SJCRH30 (cell line): ENCODE data around the gene ZNF235. TPM values are rescaled to one million over a fixed set of nuclear protein-coding genes. Genes with fewer than 3 reads are reported as not detected.
"Not testable (repeated sequence)": the region's sequence is repeated elsewhere in the genome, so short reads cannot be mapped to it uniquely, and the experiment has no call there.

Experiments used
- DNase-seq, 2 experiments: peaks; one replicate each; pipeline ENCODE4 v3.0.0-alpha.2; 2015 to 2020
- H3K27ac ChIP-seq: fragments of 250-450 bp; sonication (Bioruptor Pico); 2 replicates; pipeline ENCODE4 v1.5.1; 2020; ENCODE audit warnings: mild to moderate bottlenecking, moderate library complexity
- H3K27me3 ChIP-seq: fragments of 250-450 bp; sonication (Bioruptor Pico); 2 replicates; pipeline ENCODE4 v1.5.1; 2020; ENCODE audit warnings: mild to moderate bottlenecking, moderate library complexity
- H3K36me3 ChIP-seq: fragments of 250-450 bp; sonication (Bioruptor Pico); 2 replicates; pipeline ENCODE4 v1.5.1; 2020; ENCODE audit warnings: mild to moderate bottlenecking, moderate library complexity
- H3K4me1 ChIP-seq: fragments of 250-450 bp; sonication (Bioruptor Pico); 2 replicates; pipeline ENCODE4 v1.5.1; 2020; ENCODE audit warnings: mild to moderate bottlenecking, moderate library complexity
- H3K4me3 ChIP-seq: fragments of 250-450 bp; sonication (Bioruptor Pico); 2 replicates; pipeline ENCODE4 v1.5.1; 2020; ENCODE audit warnings: mild to moderate bottlenecking, moderate library complexity
- H3K9me3 ChIP-seq: fragments of 250-450 bp; sonication (Bioruptor Pico); replicated peaks from 2 replicates; pipeline ENCODE4 v1.5.1; 2020; ENCODE audit warnings: mild to moderate bottlenecking, moderate library complexity
- total RNA-seq: library from RNA; depleted of rRNA; stranded (reverse); fragments of >200 nt; shearing (Covaris generic); gene quantifications from 2 replicates; pipeline ENCODE4 v1.2.3, GENCODE V29; 2014

ZNF235 gene
- total RNA-seq, 1 experiment from 2014 or later: 8.2 TPM

DNA sequence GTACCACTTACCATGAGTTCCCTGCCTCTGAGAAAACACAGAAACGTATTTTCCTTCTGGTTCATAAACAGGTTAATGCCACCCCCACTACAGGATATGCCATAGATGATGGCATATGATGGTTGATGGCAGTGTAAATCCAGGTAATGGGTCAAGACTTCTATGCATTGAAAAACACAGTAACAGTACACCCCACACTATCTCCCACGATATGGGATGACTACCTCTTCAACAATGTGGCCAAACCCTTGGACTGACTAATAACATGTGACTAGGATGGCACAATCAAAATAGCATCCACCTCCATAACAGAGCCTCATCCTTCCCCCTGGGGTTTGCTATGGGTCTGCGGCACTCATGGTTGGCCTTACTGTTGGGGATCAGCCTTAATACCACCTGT, 22.0 kb downstream of the ZNF235 start:
- H3K4me3 ChIP-seq: no peak overlapping the region
- no peaks in the 10 kb centered on the region for H3K27me3 ChIP-seq
- H3K9me3 ChIP-seq: 0 out of 2 replicates have a peak, but pooled peaks cover 3% of the 10 kb centered on the region
- peaks cover 9% of the 10 kb centered on the region for H3K36me3 ChIP-seq
- no peak for DNase-seq
- H3K27ac ChIP-seq: no peak overlapping the region
- no peaks in the 10 kb centered on the region for H3K4me1 ChIP-seq

- 0 out of 2 replicates have a peak, but pooled peaks cover 3% of the 10 kb centered on the region for H3K9me3 ChIP-seq
- H3K4me1 ChIP-seq: no peaks in the 10 kb centered on the region
- H3K4me3 ChIP-seq: no peak overlapping the region
- H3K27ac ChIP-seq: no peak overlapping the region
- H3K36me3 ChIP-seq: no peaks in the 10 kb centered on the region; the same call in 1 of the 2 replicates
- DNase-seq: no peak
- H3K27me3 ChIP-seq: no peaks in the 10 kb centered on the region
Observed at GRCh38 chr19:44280916-44281315, 23.9 kb downstream of the ZNF235 start.

DNA sequence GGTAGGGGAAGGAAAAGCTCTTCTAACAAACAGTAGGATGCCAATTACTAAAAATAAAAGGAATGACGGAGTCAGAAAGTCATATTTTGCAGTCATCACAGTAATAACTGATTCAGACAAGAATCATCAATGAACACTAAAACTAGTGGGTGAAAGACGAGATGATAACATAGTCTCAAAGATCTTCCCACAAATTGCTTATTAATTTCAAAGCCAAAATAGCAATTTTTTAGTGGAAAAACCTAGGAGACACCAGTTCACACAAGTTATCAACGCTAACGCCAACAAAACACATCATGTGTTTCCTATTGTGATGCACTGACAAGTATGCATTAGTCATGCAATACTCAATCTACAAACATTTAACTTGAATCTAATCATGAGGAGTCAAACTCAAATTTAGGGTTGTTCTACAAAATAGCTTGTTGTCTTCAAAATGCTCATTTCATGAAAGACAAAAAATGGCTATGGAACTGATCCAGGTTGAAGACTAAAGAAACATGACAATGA, 26.6 kb downstream of the ZNF235 start:
- Histone ChIP-seq H3K27ac (no peak overlapping the region), H3K4me1 (no peaks in the 10 kb centered on the region), H3K36me3 (peaks cover 8% of the 10 kb centered on the region; the same call in 1 of the 2 replicates), H3K9me3 (0 out of 2 replicates have a peak, but pooled peaks cover 5% of the 10 kb centered on the region), H3K27me3 (no peaks in the 10 kb centered on the region), H3K4me3 (no peak overlapping the region)
- DNase-seq: no peak

DNA sequence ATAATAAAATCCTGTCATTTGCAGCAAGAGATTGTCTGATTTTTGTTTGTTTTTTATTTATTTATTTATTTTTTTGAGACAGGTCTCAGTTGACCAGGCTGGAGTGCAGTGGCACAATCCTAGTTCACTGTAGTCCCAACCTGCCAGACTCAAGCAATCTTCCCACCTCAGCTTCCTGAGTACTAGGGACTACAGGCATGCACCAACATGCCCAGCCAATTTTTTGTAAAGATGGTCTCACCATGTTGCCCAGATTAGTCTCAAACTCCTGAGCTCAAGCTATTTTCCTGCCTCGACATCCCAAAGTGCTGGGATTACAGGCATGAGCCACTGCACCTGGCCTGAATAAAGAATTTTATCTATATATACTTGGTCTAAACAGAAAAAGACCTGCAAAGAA, 27.5 kb downstream of the ZNF235 start:
- Histone ChIP-seq H3K4me3 (no peak overlapping the region), H3K27ac (no peak overlapping the region), H3K4me1 (no peaks in the 10 kb centered on the region), H3K9me3 (0 out of 2 replicates have a peak, but pooled peaks cover 5% of the 10 kb centered on the region), H3K27me3 (no peaks in the 10 kb centered on the region), H3K36me3 (peaks cover 8% of the 10 kb centered on the region; the same call in 1 of the 2 replicates)
- DNase-seq: no peak

- no peaks in the 10 kb centered on the region for H3K36me3 ChIP-seq
- no peak overlapping the region for H3K4me3 ChIP-seq
- 0 out of 2 replicates have a peak, but pooled peaks cover 3% of the 10 kb centered on the region for H3K9me3 ChIP-seq
- DNase-seq: no peak
- H3K27me3 ChIP-seq: no peaks in the 10 kb centered on the region
- H3K4me1 ChIP-seq: no peaks in the 10 kb centered on the region
- H3K27ac ChIP-seq: no peak overlapping the region
Observed at GRCh38 chr19:44260695-44261446, 44.0 kb downstream of the ZNF235 start.

- Histone ChIP-seq H3K4me1 (no peaks in the 10 kb centered on the region), H3K27me3 (no peaks in the 10 kb centered on the region), H3K36me3 (no peaks in the 10 kb centered on the region), H3K4me3 (no peak overlapping the region), H3K9me3 (0 out of 2 replicates have a peak, but pooled peaks cover 4% of the 10 kb centered on the region), H3K27ac (no peak overlapping the region)
- no peak for DNase-seq
Observed at GRCh38 chr19:44260343-44260681, 44.5 kb downstream of the ZNF235 start.

- no peaks in the 10 kb centered on the region for H3K27me3 ChIP-seq
- no peak overlapping the region for H3K4me3 ChIP-seq
- H3K27ac ChIP-seq: no peak overlapping the region
- H3K36me3 ChIP-seq: no peaks in the 10 kb centered on the region
- peaks cover 4% of the 10 kb centered on the region; the same call in 1 of the 2 replicates for H3K9me3 ChIP-seq
- no peak for DNase-seq
- no peaks in the 10 kb centered on the region for H3K4me1 ChIP-seq
Observed at GRCh38 chr19:44258835-44259413, 45.9 kb downstream of the ZNF235 start.

- Histone ChIP-seq H3K9me3 (peaks cover 4% of the 10 kb centered on the region; the same call in 1 of the 2 replicates), H3K36me3 (no peaks in the 10 kb centered on the region), H3K4me1 (no peaks in the 10 kb centered on the region), H3K27me3 (no peaks in the 10 kb centered on the region), H3K27ac (no peak overlapping the region), H3K4me3 (no peak overlapping the region)
- no peak for DNase-seq
Observed at GRCh38 chr19:44258136-44258535, 46.7 kb downstream of the ZNF235 start.

DNA sequence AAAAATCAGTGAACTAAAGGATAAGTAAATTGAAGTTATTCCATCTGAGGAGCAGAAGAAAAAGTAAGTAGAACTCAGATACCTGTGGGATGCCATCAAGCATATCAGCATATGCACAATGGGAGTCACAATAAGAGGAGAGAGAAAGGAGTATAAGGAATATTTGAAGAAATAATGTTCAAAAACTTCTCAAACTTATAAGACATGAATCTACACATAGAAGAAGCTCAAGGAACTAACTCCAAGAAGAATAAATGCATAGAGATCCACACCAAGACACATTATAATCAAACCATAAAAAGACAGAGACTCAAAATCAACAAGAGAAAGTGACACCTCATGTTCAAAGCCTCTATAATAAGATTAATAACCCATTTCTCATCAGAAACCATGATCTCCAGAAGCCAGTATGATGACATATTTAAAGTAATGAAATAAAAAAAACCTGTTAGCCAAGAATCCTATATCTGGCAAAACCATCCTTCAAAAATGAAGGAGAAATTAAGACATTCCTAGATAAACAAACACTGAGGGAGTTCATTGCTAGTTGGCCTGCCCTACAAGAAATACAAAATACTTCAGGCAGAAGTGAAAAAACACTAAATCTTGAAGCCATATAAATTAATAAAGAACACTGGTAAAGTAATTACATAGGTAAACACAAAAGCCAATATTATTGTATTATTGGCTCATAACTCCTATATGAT, 49.0 kb downstream of the ZNF235 start:
- no peaks in the 10 kb centered on the region for H3K36me3 ChIP-seq
- H3K27ac ChIP-seq: no peak overlapping the region
- no peak for DNase-seq
- peaks cover 9% of the 10 kb centered on the region; the same call in 1 of the 2 replicates for H3K9me3 ChIP-seq
- H3K4me1 ChIP-seq: no peaks in the 10 kb centered on the region
- H3K27me3 ChIP-seq: no peaks in the 10 kb centered on the region
- H3K4me3 ChIP-seq: no peak overlapping the region

DNA sequence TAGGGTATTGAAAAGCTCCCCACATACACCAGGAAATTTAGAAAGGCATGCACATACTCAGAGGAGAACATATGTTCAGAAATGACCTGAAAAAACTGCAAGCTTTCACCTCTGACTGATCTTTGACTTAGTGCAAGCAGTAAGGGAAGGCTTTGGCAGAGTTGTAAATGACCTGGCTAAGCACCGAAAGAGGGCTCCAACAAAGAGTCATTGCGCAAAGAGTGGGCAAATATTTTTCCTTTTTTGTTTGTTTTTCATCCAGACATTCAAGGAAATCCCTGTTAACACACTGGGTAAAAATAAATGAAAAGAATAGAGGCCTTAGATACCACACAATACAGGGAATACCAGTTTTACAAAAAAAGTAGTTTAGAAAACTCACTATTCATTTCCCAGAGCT, 50.3 kb downstream of the ZNF235 start:
- H3K27ac ChIP-seq: no peak overlapping the region
- H3K4me1 ChIP-seq: no peaks in the 10 kb centered on the region
- H3K27me3 ChIP-seq: no peaks in the 10 kb centered on the region
- H3K36me3 ChIP-seq: no peaks in the 10 kb centered on the region
- H3K4me3 ChIP-seq: no peak overlapping the region
- no peak for DNase-seq
- H3K9me3 ChIP-seq: peaks cover 16% of the 10 kb centered on the region; the same call in 1 of the 2 replicates

DNA sequence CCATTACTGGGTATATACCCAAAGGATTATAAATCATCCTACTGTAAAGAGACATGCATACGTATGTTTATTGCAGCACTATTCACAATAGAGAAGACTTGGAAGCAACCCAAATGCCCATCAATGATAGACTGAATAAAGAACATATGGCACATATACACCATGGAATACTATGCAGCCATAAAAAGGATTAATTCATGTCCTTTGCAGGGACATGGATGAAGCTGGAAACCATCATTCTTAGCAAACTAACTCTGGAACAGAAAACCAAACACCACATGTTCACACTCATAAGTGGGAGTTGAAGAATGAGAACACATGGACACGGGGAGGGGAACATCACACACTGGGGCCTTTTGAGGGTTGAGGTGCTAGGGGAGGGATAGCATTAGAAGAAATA, 51.4 kb downstream of the ZNF235 start:
- H3K36me3 ChIP-seq, H3K27me3 ChIP-seq, H3K27ac ChIP-seq, H3K4me1 ChIP-seq, DNase-seq, H3K4me3 ChIP-seq: not testable (repeated sequence)
- H3K9me3 ChIP-seq: peaks cover 16% of the 10 kb centered on the region; the same call in 1 of the 2 replicates

DNA sequence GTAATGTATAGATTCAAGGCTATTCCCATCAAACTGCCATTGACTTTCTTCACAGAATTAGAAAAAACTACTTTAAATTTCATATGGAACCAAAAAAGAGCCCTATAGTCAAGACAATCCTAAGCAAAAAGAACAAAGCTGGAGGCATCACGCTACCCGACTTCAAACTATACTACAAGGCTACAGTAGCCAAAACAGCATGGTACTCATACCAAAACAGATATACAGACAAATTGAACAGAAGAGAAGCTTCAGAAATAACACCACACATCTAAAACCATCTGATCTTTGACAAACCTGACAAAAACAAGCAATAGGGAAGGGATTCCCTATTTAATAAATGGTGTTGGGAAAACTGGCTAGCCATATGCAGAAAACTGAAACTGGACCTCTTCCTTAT, 52.5 kb downstream of the ZNF235 start:
- peaks cover 22% of the 10 kb centered on the region; the same call in 1 of the 2 replicates for H3K9me3 ChIP-seq
- not testable (repeated sequence) for H3K4me1 ChIP-seq, H3K27ac ChIP-seq, H3K4me3 ChIP-seq, H3K36me3 ChIP-seq, DNase-seq, H3K27me3 ChIP-seq

DNA sequence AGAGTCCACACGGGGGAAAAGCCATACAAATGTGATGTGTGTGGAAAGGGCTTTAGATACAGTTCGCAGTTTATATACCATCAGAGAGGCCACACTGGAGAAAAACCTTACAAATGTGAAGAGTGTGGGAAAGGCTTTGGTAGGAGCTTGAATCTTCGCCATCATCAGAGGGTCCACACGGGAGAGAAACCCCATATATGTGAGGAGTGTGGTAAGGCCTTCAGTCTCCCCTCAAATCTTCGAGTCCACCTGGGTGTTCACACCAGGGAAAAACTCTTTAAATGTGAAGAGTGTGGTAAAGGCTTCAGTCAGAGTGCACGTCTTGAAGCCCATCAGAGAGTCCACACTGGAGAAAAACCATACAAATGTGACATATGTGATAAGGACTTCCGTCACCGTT, 68.4 kb downstream of the ZNF235 start:
- H3K36me3 ChIP-seq: peaks cover 57% of the 10 kb centered on the region
- no peak overlapping the region for H3K4me3 ChIP-seq
- H3K4me1 ChIP-seq: no peaks in the 10 kb centered on the region
- no peak overlapping the region for H3K27ac ChIP-seq
- H3K9me3 ChIP-seq: no peaks in the 10 kb centered on the region; the same call in 1 of the 2 replicates
- no peak for DNase-seq
- H3K27me3 ChIP-seq: no peaks in the 10 kb centered on the region
